GM18867 (cell line): ENCODE data around the gene P4HB.

Experiments
- ATAC-seq: cut with Tn5 transposase; IDR thresholded peaks from one replicate; pipeline ENCODE4 v1.9.1; 2021; ENCODE audit warnings: mild to moderate bottlenecking, moderate library complexity; ENCODE audit not compliant: unreplicated experiment

P4HB gene

DNA sequence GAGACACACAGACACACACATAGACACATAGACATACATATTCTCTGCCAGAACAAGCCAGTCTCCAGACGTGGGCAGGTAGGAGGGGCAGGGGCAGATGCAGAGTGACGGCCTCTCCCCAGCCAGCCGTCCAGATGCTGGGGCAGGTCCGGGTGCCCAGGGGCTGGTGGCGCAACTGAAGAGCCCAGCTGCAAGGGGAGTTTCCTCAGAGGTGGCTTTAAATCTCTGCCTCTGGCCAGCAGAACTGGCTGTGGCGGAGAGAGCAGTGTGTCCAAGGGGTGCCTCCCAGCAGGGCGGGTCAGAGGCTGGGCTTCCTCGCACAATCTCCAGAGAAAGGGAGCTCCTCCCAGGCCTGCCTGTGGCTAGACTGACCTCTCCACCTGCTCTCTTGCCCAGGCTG is 65.8 kb downstream of the P4HB start:
- ATAC-seq = no peak

DNA sequence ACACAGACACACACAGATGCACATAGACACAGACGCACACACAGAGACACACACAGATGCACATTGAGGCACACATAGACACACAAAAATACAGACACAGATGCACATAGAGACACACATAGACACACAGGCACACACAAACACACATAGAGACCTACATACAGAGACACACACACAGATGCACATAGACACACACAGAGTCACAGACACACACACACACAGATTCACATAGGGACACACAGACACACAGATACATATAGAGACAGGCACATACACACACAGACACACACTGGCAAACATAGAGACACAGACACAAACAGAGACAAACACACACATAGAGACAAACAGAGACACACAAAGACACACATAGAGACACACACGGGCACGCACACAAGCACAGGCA is 66.3 kb downstream of the P4HB start:
- ATAC-seq = no peak
